ENCODE data around the gene CEP72.
"Not testable (repeated sequence)": the region's sequence is repeated elsewhere in the genome, so short reads cannot be mapped to it uniquely, and the experiment has no call there.

CEP72 gene

DNA sequence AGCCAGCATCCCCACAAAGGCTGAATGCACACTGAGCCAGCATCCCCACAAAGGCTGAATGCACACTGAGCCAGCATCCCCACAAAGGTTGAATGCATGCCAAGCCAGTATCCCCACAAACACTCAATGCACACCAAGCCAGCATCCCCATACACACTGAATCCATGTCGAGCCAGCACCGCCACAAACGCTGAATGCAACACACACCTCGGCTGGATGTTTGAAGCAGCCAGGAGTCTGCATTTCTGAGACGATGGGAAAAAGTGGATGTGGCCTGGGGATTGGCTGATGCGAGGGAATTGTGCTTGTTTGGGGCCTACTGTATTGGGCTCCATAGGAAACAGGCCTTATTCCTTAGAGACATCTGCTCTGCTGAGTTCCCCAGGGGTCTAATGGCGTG is 30.9 kb upstream of the CEP72 start:
- DNase-seq, result no peak

DNA sequence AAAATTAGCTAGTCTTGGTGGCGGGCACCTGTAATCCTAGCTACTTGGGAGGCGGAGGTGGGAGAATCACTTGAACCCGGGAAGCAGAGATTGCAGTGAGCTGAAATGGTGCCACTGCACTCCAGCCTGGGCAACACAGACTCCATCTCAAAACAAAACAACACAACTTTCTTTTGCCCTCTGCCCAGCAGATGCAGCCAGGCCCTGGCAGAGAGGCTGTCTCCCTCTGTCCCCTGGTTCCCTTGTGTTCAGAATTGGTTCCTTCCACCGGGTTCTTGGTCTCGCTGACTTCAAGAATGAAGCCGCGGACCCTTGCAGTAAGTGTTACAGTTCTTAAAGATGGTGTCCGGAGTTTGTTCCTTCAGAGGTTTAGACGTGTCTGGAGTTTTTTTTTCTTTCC is 30.2 kb upstream of the CEP72 start:
- DNase-seq, result no peak

DNA sequence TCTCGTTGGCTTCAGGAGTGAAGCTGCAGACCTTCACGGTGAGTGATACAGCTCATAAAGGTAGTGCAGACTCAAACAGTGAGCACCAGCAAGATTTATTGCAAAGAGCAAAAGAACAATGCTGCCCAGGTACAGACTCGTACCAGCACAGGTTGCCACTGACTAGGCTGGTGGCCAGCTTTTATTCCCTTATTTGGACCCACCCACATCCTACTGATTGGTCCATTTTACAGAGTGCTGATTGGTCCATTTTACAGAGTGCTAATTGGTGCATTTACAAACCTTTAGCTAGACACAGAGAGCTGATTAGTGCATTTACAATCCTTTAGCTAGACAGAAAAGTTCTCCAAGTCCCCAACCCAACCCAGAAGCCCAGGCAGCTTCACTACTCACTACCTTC is 29.7 kb upstream of the CEP72 start:
- not testable (repeated sequence) for DNase-seq

DNA sequence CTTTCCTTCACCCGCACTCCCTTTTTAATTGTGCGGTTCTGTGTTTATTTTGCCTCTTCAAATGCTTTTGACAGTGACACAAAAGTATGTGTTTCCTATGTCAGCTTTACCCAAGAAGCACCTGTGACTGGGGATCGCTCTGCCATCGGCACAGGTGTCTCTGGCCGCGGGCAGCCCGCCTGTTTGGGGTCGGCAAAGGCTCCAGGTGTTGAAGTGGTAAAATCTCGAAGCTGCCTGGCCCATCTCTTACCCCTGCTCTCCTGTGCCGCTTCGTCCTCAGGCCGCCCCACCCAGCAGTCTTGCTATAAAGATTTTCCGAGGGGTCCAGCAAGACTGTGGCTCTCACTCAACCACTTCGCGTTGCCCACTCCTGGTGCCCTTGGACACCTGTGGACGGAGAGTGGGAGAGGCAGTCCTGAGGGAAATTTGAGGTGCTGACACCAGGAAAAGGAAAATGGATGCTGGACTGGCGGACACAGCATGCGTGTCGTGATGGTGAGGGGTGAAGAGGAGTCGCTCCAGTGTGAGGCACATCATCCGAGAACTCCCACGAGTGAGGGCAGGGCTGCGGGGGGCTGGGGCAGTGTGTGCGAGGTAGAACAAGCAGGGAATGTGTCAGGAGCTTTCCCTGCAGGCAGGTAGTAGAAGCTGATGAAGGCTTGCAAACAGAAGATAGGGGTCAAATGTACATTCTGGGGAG is 29.1 kb upstream of the CEP72 start:
- DNase-seq, result no peak

DNA sequence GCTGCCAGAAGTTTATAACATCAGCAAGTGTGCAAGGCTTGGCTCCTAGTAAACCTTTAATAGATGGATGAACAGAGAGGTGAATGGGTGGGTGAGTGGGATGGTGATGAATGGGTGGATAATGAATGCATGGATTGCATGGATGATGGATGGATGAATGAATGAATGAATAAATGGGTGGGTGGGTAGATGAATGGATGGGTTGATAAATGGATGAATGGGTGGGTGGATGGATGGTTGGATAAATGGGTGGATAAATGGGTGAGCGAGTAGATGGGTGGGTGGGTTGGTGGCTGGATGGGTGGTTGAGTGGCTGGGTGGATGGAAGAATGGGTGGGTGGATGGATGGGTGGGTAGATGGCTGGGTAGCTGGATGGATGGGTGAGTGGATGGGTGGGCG is 28.5 kb upstream of the CEP72 start:
- DNase-seq, result no peak

DNA sequence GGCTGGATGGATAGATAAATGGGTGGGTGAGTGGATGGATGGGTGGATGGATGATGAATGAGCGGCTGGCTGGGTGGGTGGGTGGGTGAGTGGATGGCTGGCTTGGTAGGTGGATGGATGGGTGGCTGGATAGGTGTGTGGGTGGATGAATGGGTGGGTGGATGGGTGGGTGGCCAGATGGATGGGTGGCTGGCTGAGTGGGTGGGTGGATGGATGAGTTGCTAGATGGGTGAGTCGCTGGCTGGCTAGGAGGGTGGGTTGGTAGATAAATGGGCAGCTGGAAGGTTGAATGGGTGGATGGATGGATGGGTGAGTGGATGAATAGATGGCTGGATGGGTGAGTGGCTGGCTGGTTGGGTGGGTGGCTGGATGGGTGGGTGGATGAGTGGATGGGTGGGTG is 27.9 kb upstream of the CEP72 start:
- no peak for DNase-seq

DNA sequence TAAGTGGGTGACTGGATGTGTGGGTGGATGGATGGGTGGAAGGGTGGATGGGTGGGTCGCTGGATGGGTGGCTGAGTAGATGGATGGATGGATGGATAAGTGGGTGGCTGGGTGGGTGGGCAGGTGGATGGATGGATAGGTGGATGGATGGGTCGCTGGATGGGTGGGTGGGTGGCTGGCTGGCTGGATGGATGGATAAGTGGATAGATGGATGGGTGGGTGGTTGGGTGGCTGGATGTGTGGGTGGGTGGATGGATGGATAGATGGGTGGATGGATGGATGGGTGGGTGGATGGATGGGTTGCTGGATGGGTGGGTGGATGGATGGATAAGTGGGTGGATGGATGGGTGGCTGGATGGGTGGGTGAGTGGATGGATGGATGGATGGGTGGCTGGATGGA is 27.3 kb upstream of the CEP72 start:
- DNase-seq, result no peak

DNA sequence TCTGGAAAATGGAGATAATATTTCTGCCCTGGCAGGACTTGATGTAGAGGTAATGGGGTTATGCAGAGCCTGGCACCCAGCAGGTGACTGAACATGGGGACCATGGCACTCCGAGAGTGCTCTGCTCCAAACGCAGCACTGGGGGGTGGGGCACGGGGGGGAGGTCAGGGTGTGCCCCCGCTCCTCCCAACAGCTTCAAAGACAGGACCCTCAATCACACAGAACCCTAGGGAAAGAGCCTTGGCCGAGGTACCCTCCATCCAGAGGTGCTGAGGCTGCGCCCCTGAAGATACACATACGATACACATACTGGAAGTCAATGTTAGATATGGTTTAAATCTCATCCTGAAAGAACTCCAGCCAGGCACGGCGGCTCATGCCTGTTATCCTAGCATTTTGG is 26.6 kb upstream of the CEP72 start:
- no peak for DNase-seq

DNA sequence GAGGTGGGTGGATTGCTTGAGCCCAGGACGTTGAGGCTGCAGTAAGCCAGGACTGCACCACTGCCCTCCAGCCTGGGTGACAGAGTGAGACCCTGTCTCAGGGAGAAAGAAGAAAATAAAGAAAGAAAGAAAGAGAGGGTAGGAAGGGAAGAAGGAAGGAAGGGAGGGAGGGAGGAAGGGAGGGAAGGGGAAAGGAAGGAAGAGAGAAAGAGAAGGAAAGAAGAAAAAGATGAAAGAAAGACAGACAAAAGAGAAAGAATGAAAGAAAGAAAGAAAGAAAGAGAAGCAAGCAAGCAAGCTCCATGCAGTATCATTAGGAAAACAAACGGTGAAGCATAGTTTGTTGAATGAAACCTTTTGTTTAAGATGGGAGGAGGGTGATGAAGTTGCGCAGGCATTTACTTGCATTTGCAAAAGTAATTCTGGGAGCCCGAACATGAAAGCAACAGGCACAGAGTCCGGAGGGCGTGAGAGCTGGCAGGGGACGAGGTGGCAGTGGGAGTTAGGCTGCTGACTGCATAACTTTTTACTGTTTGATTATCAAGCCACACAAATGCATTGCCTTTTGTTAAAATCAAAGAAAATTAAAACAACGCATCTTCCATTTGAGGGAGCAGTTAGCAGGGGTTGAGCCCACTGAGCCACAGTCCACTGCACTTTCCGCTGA is 26.0 kb upstream of the CEP72 start:
- no peak for DNase-seq

DNA sequence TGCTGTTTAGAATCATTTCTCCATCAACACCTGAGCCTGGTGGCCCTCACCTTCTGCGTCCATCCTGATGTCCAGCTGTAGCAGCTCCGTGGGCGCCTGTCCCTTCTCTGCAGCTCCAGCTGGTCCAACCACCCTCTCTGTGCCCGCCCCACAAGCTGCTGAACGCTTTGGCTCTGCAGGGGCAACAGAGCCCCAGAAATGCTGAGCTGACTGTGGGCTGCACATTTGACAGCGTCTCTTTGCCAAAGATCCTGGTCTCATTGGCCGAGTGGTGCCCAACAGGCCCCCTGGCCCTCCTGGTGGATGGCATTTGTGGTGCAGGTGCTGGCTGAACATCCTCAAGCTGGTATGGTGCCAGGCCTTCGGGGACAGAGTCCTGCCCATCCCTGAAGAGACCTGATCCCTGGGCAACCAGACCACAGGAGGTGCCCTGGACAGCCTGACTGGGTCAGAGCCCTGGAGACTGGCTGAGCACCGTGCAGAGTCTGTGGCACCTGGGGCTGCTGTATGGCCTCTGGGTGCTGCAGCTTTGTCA is 25.3 kb upstream of the CEP72 start:
- no peak for DNase-seq

DNA sequence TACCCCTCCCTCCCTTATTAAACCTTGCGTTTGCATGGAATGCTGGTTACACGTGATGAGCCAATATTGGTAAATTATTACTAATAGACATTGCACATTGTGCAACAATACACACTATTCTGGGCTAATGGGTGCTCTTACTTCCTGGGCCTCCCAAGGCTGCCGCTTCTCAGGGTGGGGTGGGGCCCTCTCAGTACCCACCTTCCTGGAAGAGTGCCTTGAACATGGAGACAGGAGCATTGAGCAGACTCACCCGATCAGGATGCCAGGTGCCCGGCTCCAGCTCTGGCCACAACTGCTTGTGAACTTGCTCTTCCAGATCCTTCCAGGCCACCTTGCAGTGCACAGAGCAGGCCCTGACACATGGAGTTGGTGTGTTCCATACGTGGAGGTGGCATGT is 24.7 kb upstream of the CEP72 start:
- DNase-seq, result no peak

DNA sequence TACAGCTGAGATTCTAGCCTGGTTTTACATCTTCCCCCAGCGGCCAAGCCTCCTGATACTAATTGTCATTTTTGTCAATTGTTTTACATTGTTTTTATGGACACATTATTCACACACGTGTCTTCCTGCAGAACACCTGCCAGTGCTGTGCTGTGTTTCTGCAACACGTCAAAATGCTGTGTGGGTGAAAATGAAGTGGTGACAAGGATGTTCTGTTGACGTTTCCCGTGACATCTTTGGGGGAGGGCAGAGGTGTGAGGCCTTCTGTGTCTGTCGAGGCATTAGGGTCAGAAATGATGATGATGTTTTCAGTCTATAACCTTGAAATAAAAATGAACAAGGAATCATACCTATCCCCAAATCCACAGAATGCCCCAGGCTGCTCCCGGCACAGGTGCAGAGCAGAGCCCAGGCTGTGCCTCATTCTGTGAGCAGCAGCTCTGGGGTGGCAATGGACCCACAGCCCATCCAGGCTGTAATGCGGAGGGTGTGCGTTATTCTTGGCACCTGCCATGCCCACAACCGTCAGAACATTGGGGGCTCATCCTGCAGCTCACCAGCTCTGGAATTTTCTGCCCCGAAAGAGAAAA is 23.6 kb upstream of the CEP72 start:
- DNase-seq, result no peak

DNA sequence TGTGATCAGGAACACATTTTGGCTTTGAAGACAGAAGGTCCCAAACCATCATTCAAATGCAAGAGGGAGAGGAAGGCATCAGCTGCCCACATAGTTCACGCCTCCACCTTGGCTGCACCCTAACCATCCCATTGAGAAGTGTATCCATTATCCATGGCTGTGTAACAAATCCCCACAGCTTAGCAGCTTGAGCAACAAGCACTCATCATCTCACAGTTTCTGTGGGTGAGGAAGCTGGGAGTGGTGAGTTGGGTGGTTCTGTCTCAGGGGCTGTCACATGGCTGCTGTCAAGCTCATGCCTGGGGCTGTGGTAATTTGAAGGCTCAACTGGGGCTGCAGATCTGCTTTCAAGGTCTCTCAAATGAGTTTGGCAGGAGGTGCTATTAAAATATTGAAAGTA is 23.0 kb upstream of the CEP72 start:
- DNase-seq, result no peak

DNA sequence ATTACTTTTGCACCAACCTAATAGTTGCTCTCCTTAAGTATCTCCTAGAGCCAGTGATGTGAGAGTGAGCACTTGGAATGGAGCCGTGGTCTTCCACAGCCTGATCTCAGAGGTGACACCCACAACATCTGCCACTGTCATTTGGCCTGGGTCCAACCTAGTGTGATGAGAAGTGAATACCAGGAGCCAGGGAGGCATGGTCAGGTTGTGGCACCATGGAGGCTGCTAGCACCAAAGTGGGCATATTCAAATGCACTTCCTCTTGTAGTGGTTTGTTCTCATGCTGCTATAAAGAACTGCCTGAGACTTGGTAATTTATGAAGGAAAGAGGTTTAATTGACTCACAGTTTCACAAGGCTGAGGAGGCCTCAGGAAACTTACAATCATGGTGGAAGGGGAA is 22.6 kb upstream of the CEP72 start:
- no peak for DNase-seq

DNA sequence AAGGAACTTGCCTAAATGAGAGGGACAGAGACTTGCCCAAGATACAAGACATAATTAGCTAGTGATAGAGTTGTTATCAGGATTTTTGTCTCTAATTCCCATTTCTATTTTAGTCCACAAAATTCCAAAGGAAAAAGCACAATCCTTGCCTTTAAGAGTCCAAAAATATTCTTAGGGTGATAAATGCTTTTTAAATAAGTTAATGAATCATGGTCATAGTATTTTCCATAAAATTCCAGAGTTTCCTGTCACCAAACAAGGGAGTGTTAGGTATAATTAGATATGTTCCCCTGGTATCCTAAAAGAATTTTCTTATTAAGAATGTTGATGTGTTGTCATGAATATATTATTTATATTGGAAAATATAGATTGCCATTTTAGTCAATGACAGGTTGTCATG is 21.8 kb upstream of the CEP72 start:
- no peak for DNase-seq

DNA sequence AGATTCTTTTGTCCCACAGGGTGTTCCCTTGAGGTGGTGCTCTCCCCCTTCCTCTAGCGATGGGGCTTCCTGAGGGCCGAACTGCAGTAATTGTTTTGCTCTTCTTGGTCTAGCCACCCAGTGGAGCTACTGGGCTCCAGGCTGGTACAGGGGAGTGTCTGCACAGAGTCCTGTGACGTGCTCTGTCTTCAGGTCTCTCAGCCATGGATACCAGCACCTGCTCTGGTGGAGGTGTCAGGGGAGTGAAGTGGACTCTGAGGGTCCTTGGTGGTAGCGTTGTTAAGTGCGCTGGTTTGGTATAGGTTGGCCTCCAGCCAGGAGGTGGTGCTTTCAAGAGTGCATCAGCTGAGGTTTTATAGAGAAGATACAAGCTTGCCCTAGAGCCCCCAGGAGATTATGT is 20.4 kb upstream of the CEP72 start:
- no peak for DNase-seq

DNA sequence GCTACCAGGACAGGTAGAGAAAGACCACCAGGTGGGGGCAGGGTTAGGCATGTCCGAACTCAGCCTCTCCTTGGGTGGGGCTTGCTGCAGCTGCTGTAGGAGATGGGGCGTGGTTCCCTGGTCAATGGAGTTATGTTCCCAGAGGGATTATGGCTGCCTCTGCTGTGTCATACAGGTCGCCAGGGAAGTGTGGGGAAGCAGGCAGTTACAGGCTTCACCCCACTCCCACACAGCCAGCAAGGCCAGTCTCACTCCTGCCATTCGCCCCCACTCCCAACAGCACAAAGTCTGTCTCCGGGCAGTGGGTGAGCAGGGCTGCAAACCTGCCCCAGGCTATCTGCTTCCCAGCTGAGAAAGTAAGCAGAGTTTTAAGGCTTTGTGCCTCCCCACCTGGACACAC is 20.0 kb upstream of the CEP72 start:
- peak; percentile 79 for DNase-seq

DNA sequence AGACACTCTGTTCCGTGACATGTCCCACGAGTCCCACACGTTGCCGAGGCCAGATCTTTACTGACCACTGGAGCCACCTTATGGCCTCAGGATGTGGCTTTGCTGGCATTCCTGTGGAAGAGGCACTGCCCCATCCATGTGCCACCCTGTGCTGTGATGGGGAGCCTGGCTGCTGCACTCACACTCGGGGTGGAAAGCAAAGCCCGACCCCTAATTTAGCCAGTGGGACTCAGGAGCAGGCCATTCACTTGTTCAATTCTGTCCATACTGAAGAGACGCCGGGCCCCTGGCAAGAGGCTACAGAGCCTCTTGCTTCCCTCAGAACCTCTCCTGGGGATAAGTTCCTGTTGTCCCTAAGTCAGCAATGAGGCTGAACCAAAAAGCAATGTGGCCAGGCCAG is 18.6 kb upstream of the CEP72 start:
- no peak for DNase-seq

DNA sequence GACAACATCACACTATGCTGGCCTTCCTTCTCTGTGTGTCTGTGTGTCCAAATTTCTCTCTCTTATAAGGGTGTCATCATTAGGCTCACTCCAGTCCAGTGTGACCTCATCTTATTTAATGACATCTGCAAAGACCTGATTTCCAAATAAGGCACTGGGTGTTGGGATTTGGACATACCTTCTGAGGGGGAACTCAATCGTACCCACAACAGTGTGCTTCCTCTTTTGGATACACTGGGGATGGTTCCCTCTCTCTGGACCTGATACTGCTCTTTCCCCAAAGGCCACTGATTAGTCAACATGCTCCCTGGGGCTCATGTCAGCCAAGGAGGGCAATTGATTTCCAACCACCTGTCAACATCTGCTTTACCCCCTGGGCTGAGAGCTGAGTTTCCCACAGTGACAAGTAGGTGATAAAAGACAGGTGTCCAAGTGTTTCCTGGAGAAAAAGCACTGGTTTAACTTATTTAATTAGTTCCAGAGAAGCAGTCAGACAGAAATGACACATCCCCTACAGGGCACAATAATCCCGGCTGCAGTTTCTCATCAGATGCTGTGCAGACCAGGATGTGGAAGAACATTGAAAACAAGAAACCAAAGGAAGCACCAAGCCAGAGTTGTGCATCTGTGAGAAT is 17.8 kb upstream of the CEP72 start:
- no peak for DNase-seq

DNA sequence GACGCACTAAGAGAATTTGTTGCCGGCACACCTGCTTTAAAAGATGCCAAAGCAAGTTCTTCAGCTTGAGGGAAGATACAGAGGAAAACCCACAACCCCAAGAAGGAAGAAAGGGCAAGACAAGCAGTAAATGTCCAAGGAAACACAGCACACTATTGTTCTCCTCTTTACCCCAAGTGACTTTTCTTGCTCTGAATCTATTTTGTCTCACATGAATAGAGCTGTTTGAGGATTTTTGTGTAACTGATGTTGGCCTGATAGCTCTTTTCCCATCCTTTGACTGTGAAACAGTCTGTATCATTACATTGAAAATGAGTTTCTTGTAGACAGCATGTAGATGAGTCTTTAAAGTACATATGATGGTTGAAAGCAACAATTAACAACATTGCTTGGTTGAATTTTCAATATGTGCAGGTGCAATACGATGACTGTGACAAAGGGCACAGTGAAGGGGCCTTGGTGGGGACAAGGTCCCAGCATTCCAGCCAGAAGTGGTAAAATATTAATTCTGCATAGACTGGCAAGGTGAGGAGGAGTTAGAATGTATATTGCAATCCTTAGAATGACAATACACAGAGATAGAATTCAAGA is 16.8 kb upstream of the CEP72 start:
- no peak for DNase-seq

DNA sequence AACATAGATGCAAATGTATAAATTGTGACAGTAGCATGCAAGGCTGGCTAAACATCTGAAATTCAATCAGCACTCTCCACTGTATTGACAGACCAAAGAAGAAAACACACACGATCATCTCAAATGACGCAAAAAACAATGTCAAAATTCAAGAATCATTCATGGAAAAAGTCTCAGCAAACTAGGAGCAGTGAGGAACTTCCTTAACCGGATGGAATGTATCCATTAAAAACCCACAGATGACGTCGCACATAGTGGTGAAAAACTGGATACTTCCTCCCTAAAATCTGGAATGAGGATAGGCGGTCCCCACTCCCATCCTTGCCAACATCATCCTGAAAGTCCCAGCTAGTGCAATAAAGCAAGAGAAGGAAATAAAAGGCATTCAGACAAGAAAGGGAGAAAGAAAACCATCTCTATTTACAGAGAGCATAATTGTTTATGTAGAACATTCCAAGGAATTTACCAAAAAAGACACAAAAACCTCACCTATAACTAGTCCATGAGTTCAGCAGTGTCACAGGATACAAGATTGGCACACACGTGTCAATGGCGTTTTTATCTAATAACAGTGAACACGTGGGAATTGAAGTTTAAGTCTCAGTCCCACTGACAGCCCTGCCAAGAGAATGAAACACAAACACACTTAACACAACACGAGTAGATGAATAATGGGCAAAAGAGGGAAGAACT is 14.1 kb upstream of the CEP72 start:
- no peak for DNase-seq

DNA sequence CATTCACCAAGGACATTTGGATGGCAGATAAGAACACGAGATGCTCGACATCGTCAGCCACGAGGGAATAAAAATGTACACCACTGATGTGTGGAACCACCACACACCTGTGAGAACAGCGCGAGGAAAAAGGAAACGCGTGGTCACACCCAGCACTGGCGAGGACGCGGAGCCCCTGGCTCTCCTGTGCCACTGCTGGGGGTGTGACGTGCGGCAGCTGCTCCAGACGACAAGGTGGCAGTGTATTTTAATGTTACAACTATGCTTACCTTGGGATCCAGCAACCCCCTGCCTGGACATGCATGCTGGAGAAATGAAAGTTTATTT is 13.6 kb upstream of the CEP72 start:
- no peak for DNase-seq

DNA sequence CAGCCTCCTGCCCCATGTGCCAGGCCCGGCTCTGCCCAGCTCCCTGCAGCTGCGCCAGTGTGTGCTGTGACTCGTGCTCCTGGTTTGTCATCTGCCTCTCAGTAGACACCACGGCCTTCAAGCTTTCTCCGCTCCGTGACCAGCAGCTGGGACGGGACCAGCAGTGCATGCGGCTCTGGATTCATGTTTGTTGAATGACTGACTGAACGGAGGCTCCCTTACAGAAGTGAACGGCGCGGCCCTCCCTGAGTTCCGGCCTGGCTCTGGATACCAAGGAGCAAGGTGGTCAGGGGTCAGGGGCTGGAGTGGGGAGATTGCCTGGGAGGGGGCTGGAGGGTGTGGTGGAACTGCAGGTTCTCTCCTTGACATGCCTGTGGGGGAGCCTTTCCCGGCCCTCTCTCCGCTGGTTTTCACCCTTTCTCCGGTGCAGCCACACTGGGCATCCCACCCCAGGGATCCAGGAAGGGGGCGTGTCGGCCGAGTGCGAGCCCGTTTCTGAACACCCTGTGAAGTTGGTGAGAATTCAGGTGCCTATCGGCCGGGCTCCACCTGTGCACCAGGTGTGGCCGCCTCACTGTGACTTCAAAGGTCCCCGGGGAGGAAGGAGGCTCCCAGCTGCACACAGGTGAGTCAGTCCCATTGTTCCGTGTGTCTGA is 11.1 kb upstream of the CEP72 start:
- DNase-seq, result peak; percentile 93

Measured in DMS153 (cell line).